OCI-LY3 (cell line): ENCODE results near the gene MNX1.

Experiments
- CTCF ChIP-seq: fragments of 200-600, 300-600 bp; sonication (generic); IDR thresholded peaks from 2 replicates; pipeline ENCODE4 v1.5.1; 2014; ENCODE audit warnings: antibody characterized with exemption, low read length, low read depth
- EZH2phosphoT487 ChIP-seq: fragments of 200-600 bp; shearing (Covaris generic); IDR thresholded peaks from 2 replicates; pipeline ENCODE4 v1.6.1; 2018; ENCODE audit warnings: antibody characterized with exemption, mixed run types, low read depth

GRCh38 chr7:157058701-157059100 lies 48.2 kb upstream of the MNX1 start:
- TF ChIP-seq CTCF (no peak), EZH2phosphoT487 (no peak)
